H1 (cell line): ENCODE results near the gene XPO5. TPM values are rescaled to one million over a fixed set of nuclear protein-coding genes. Genes with fewer than 3 reads are reported as not detected.

Experiments
- CREB1 ChIP-seq: IDR thresholded peaks from 2 replicates; pipeline ENCODE4 v1.6.1; 2012; ENCODE audit warnings: inconsistent platforms
- EP300 ChIP-seq, 2 experiments: IDR thresholded peaks; 1 replicate in 1 of 2; 2 replicates in 1 of 2; pipeline ENCODE4 v1.6.1; 2011 to 2012; ENCODE audit warnings: low read depth in 2 of 2, low read length in 2 of 2, mild to moderate bottlenecking in 2 of 2, borderline replicate concordance in 1 of 2, inconsistent platforms in 1 of 2, moderate library complexity in 1 of 2
- KDM1A ChIP-seq: fragments of 200-600, 300-600 bp; sonication (generic); IDR thresholded peaks from 2 replicates; pipeline ENCODE4 v1.7.1; 2016; ENCODE audit warnings: mild to moderate bottlenecking, low read length, borderline replicate concordance
- TAF7 ChIP-seq: optimal IDR thresholded peaks from 2 replicates; pipeline ENCODE3; 2011; ENCODE audit warnings: low read depth, mild to moderate bottlenecking, inconsistent platforms, low read length, moderate library complexity, borderline replicate concordance
- YY1 ChIP-seq: IDR thresholded peaks from 2 replicates; pipeline ENCODE4 v1.6.1; 2011; ENCODE audit warnings: low read depth, mild to moderate bottlenecking, low read length
- polyA plus RNA-seq, 7 experiments: library from polyadenylated mRNA; depleted of rRNA in 3 of 7; stranded (reverse) in 5 of 7; unstranded in 2 of 7; fragments of >200 nt in 5 of 7; fragments of 200-250 nt in 2 of 7; gene quantifications; 1 replicate in 5 of 7; 2 replicates in 1 of 7; 4 replicates in 1 of 7; pipeline versions ENCODE4 v1.2.1 to v1.2.3, GENCODE V29; 2011 to 2013; ENCODE audit warnings: missing spikeins in 2 of 7, mixed read lengths in 2 of 7
- total RNA-seq: library from RNA; stranded (reverse); fragmentation: NEBNext Ultra II Directional; extraction: Animal tissue kit (Norgen Biotek cat#: 25700); gene quantifications from 2 replicates; pipeline ENCODE4 v1.2.1, GENCODE V29; 2021
- TF ChIP-seq, protein P1 (sequence below): IDR thresholded peaks from 2 replicates; pipeline ENCODE4 v1.6.1; 2012; ENCODE audit warnings: low read length, inconsistent platforms
- TF ChIP-seq, protein P2 (sequence below): fragments of 300-600 bp; sonication (generic); IDR thresholded peaks from 2 replicates; pipeline ENCODE4 v1.7.1; 2012; ENCODE audit warnings: low read length, moderate library complexity, mild to moderate bottlenecking, inconsistent platforms; ENCODE audit not compliant: insufficient replicate concordance

XPO5 gene
- total and polyA plus RNA-seq, 2 of the 8 experiments (the other 6 are each of a cell fraction or from before 2014, with no cell fraction given) = 80.6 to 95.7 TPM

DNA sequence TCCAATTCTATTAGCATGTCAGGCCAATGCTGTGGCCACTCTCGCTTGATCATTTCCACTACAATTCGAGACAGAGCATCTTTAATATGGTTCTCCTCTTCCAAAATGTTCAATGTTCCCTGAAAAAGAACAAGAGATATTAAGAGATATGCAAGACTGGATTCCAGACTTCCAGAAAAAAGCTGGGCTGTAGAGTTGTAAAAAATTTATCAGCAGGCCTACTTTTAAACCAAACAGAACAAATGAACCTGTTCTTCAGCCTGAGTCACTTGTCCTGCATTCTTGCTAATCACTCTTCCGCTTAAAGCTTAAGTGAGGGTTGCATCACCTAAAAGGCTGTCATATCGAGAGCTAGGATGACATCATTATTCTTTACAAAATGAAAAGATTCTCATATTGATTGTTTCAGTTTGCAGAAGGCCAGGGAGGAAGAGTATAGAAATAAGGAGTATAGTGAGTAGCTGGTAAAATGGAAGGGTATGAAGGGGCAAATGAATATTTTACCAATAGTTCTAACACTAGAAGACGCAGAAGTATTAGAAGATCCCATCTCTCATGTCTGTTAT, 4.9 kb downstream of the XPO5 start (continued):
- TF ChIP-seq, protein P1, sequence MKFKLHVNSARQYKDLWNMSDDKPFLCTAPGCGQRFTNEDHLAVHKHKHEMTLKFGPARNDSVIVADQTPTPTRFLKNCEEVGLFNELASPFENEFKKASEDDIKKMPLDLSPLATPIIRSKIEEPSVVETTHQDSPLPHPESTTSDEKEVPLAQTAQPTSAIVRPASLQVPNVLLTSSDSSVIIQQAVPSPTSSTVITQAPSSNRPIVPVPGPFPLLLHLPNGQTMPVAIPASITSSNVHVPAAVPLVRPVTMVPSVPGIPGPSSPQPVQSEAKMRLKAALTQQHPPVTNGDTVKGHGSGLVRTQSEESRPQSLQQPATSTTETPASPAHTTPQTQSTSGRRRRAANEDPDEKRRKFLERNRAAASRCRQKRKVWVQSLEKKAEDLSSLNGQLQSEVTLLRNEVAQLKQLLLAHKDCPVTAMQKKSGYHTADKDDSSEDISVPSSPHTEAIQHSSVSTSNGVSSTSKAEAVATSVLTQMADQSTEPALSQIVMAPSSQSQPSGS = no peak
- TF ChIP-seq CREB1 (no peak), YY1 (no peak), TAF7 (no peak), KDM1A (no peak), EP300 (IDR thresholded peaks at IDR 0.05; ENCODE audit: borderline replicate concordance in 1 of 2, low read depth in 2 of 2, low read length in 2 of 2) (no peak)
- TF ChIP-seq, protein P2, sequence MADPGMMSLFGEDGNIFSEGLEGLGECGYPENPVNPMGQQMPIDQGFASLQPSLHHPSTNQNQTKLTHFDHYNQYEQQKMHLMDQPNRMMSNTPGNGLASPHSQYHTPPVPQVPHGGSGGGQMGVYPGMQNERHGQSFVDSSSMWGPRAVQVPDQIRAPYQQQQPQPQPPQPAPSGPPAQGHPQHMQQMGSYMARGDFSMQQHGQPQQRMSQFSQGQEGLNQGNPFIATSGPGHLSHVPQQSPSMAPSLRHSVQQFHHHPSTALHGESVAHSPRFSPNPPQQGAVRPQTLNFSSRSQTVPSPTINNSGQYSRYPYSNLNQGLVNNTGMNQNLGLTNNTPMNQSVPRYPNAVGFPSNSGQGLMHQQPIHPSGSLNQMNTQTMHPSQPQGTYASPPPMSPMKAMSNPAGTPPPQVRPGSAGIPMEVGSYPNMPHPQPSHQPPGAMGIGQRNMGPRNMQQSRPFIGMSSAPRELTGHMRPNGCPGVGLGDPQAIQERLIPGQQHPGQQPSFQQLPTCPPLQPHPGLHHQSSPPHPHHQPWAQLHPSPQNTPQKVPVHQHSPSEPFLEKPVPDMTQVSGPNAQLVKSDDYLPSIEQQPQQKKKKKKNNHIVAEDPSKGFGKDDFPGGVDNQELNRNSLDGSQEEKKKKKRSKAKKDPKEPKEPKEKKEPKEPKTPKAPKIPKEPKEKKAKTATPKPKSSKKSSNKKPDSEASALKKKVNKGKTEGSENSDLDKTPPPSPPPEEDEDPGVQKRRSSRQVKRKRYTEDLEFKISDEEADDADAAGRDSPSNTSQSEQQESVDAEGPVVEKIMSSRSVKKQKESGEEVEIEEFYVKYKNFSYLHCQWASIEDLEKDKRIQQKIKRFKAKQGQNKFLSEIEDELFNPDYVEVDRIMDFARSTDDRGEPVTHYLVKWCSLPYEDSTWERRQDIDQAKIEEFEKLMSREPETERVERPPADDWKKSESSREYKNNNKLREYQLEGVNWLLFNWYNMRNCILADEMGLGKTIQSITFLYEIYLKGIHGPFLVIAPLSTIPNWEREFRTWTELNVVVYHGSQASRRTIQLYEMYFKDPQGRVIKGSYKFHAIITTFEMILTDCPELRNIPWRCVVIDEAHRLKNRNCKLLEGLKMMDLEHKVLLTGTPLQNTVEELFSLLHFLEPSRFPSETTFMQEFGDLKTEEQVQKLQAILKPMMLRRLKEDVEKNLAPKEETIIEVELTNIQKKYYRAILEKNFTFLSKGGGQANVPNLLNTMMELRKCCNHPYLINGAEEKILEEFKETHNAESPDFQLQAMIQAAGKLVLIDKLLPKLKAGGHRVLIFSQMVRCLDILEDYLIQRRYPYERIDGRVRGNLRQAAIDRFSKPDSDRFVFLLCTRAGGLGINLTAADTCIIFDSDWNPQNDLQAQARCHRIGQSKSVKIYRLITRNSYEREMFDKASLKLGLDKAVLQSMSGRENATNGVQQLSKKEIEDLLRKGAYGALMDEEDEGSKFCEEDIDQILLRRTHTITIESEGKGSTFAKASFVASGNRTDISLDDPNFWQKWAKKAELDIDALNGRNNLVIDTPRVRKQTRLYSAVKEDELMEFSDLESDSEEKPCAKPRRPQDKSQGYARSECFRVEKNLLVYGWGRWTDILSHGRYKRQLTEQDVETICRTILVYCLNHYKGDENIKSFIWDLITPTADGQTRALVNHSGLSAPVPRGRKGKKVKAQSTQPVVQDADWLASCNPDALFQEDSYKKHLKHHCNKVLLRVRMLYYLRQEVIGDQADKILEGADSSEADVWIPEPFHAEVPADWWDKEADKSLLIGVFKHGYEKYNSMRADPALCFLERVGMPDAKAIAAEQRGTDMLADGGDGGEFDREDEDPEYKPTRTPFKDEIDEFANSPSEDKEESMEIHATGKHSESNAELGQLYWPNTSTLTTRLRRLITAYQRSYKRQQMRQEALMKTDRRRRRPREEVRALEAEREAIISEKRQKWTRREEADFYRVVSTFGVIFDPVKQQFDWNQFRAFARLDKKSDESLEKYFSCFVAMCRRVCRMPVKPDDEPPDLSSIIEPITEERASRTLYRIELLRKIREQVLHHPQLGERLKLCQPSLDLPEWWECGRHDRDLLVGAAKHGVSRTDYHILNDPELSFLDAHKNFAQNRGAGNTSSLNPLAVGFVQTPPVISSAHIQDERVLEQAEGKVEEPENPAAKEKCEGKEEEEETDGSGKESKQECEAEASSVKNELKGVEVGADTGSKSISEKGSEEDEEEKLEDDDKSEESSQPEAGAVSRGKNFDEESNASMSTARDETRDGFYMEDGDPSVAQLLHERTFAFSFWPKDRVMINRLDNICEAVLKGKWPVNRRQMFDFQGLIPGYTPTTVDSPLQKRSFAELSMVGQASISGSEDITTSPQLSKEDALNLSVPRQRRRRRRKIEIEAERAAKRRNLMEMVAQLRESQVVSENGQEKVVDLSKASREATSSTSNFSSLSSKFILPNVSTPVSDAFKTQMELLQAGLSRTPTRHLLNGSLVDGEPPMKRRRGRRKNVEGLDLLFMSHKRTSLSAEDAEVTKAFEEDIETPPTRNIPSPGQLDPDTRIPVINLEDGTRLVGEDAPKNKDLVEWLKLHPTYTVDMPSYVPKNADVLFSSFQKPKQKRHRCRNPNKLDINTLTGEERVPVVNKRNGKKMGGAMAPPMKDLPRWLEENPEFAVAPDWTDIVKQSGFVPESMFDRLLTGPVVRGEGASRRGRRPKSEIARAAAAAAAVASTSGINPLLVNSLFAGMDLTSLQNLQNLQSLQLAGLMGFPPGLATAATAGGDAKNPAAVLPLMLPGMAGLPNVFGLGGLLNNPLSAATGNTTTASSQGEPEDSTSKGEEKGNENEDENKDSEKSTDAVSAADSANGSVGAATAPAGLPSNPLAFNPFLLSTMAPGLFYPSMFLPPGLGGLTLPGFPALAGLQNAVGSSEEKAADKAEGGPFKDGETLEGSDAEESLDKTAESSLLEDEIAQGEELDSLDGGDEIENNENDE = no peak
